K562 (cell line): ENCODE results near the gene SMC5. TPM values are rescaled to one million over a fixed set of nuclear protein-coding genes. Genes with fewer than 3 reads are reported as not detected.

Experiments
- BHLHE40 ChIP-seq: IDR thresholded peaks from 2 replicates; pipeline ENCODE4 v1.6.1; 2011; ENCODE audit warnings: low read length, improper control_type of control experiment
- BRCA1 ChIP-seq, 2 experiments: fragments of 450-650 bp in 1 of 2; sonication (generic) in 1 of 2; formaldehyde crosslinking in 1 of 2; IDR thresholded peaks; 2 replicates each; pipeline versions ENCODE4 v1.5.0 to v1.6.1; 2017 to 2020; ENCODE audit warnings: mild to moderate bottlenecking in 1 of 2, missing genetic modification reagents in 1 of 2
- FOSL1 ChIP-seq: fragments of 200-800 bp; sonication (Bioruptor generic); conservative IDR thresholded peaks from 2 replicates; pipeline ENCODE4 v1.6.1; 2016; ENCODE audit warnings: missing genetic modification characterization, missing compliant biosample characterization
- GTF2F1 ChIP-seq: IDR thresholded peaks from 2 replicates; pipeline ENCODE4 v1.6.1; 2011; ENCODE audit warnings: low read depth, low read length, improper control_type of control experiment
- HDGF ChIP-seq: fragments of 450-650 bp; IDR thresholded peaks from 2 replicates; pipeline ENCODE4 v1.6.1; 2016
- TGIF2 ChIP-seq: sonication (generic); formaldehyde crosslinking; IDR thresholded peaks from 2 replicates; pipeline ENCODE4 v1.8.1; 2022; ENCODE audit warnings: mild to moderate bottlenecking, missing genetic modification reagents, moderate library complexity
- ZNF212 ChIP-seq: fragments of 450-650 bp; formaldehyde crosslinking; IDR thresholded peaks from 2 replicates; pipeline ENCODE4 v1.4.0; 2020; ENCODE audit warnings: mild to moderate bottlenecking
- ZNF589 ChIP-seq: fragments of 200-800 bp; sonication (Bioruptor generic); IDR thresholded peaks from 2 replicates; pipeline ENCODE4 v1.6.1; 2016; ENCODE audit warnings: low read depth, missing genetic modification characterization, missing compliant biosample characterization
- polyA plus RNA-seq, 8 experiments: library from polyadenylated mRNA; depleted of rRNA in 4 of 8; stranded (reverse) in 5 of 8; unstranded in 3 of 8; fragments of >200 nt; fragmentation: Nextera tagmentation in 2 of 8; fragmentation: Illumina TruSeq in 1 of 8; extraction: Ambion mirVana in 2 of 8; extraction: Trizol in 1 of 8; gene quantifications; 2 replicates each; pipeline versions ENCODE4 v1.2.1 to v1.2.3, GENCODE V29; 2011 to 2014; ENCODE audit warnings: inconsistent platforms in 1 of 8, missing spikeins in 1 of 8
- total RNA-seq, 7 experiments: library from RNA; depleted of rRNA in 6 of 7; stranded (reverse); fragments of >200 nt in 6 of 7; fragmentation: Illumina TruSeq in 2 of 7; extraction: Trizol in 2 of 7; gene quantifications; 2 replicates each; pipeline versions ENCODE4 v1.2.1 to v1.2.3, GENCODE V29; 2011 to 2021; ENCODE audit warnings: low replicate concordance in 1 of 7
- TF ChIP-seq, protein P1 (sequence below): fragments of 200-400 bp; formaldehyde crosslinking; IDR thresholded peaks from 2 replicates; pipeline ENCODE4 v1.6.1; 2017; ENCODE audit warnings: mild to moderate bottlenecking, low read depth, low read length, moderate library complexity
- TF ChIP-seq, protein P2 (sequence below): IDR thresholded peaks from 3 replicates; pipeline ENCODE4 v1.6.1; 2011; ENCODE audit warnings: borderline replicate concordance, mild to moderate bottlenecking; ENCODE audit not compliant: insufficient read length, insufficient read depth
- TF ChIP-seq, protein P3 (sequence below), 3 experiments: fragments of 200-800 bp in 1 of 3; fragments of 250-450 bp in 1 of 3; fragments of 450-650 bp in 1 of 3; sonication (Bioruptor Pico) in 1 of 3; sonication (Bioruptor generic) in 1 of 3; formaldehyde crosslinking in 1 of 3; IDR thresholded peaks; 2 replicates each; pipeline versions ENCODE4 v1.6.1 to v1.8.0; 2016 to 2022; ENCODE audit warnings: mild to moderate bottlenecking in 2 of 3, missing genetic modification characterization in 2 of 3, missing compliant biosample characterization in 1 of 3, moderate library complexity in 1 of 3
- TF ChIP-seq, protein P4 (sequence below): fragments of 450-650 bp; IDR thresholded peaks from 2 replicates; pipeline ENCODE4 v1.6.1; 2016; ENCODE audit warnings: low read depth

The SMC5 gene
- total and polyA plus RNA-seq, 9 of the 15 experiments (the other 6 are each of a cell fraction or from before 2014, with no cell fraction given), result 3.5 to 43.2 (median 21.4) TPM

DNA sequence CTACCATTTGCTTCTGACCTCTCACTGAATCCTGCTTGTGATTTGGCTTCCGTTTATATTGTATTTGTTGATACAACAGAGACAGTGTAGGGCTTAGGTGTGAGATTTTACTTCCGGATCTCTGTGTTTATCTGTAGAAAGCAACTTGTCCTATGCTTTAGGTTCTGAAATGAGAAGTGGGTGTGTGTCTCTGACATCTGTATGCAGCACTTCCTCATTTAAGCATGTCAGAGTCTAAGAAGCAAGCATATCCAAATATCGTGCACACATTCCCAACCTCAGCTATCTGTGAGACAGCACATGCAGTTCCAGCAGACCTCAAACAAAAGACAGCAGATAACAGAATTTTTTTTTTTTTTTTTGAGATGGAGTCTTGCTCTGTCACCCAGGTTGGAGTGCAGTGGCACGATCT is 139.4 kb downstream of the SMC5 start (continued):
- no peak for TF ChIP-seq TGIF2 (CRISPR knock-in tag)
- TF ChIP-seq, protein P1, sequence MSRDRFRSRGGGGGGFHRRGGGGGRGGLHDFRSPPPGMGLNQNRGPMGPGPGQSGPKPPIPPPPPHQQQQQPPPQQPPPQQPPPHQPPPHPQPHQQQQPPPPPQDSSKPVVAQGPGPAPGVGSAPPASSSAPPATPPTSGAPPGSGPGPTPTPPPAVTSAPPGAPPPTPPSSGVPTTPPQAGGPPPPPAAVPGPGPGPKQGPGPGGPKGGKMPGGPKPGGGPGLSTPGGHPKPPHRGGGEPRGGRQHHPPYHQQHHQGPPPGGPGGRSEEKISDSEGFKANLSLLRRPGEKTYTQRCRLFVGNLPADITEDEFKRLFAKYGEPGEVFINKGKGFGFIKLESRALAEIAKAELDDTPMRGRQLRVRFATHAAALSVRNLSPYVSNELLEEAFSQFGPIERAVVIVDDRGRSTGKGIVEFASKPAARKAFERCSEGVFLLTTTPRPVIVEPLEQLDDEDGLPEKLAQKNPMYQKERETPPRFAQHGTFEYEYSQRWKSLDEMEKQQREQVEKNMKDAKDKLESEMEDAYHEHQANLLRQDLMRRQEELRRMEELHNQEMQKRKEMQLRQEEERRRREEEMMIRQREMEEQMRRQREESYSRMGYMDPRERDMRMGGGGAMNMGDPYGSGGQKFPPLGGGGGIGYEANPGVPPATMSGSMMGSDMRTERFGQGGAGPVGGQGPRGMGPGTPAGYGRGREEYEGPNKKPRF, result no peak
- peak; percentile 93 for TF ChIP-seq BHLHE40
- TF ChIP-seq, protein P2, sequence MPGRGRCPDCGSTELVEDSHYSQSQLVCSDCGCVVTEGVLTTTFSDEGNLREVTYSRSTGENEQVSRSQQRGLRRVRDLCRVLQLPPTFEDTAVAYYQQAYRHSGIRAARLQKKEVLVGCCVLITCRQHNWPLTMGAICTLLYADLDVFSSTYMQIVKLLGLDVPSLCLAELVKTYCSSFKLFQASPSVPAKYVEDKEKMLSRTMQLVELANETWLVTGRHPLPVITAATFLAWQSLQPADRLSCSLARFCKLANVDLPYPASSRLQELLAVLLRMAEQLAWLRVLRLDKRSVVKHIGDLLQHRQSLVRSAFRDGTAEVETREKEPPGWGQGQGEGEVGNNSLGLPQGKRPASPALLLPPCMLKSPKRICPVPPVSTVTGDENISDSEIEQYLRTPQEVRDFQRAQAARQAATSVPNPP, result no peak
- TF ChIP-seq GTF2F1, result no peak
- TF ChIP-seq ZNF589 (CRISPR knock-in tag), result peak; percentile 83; the same call in 1 of the 2 replicates
- no peak for TF ChIP-seq BRCA1 (IDR thresholded peaks at IDR 0.05)
- no peak for TF ChIP-seq BRCA1 (CRISPR knock-in tag; IDR thresholded peaks at IDR 0.05)
- no peak for TF ChIP-seq HDGF
- TF ChIP-seq, protein P3, sequence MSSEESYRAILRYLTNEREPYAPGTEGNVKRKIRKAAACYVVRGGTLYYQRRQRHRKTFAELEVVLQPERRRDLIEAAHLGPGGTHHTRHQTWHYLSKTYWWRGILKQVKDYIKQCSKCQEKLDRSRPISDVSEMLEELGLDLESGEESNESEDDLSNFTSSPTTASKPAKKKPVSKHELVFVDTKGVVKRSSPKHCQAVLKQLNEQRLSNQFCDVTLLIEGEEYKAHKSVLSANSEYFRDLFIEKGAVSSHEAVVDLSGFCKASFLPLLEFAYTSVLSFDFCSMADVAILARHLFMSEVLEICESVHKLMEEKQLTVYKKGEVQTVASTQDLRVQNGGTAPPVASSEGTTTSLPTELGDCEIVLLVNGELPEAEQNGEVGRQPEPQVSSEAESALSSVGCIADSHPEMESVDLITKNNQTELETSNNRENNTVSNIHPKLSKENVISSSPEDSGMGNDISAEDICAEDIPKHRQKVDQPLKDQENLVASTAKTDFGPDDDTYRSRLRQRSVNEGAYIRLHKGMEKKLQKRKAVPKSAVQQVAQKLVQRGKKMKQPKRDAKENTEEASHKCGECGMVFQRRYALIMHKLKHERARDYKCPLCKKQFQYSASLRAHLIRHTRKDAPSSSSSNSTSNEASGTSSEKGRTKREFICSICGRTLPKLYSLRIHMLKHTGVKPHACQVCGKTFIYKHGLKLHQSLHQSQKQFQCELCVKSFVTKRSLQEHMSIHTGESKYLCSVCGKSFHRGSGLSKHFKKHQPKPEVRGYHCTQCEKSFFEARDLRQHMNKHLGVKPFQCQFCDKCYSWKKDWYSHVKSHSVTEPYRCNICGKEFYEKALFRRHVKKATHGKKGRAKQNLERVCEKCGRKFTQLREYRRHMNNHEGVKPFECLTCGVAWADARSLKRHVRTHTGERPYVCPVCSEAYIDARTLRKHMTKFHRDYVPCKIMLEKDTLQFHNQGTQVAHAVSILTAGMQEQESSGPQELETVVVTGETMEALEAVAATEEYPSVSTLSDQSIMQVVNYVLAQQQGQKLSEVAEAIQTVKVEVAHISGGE (CRISPR knock-in tag; IDR thresholded peaks at IDR 0.05), result peak in 1 of 3 experiments; percentile 70; a peak in 2 of 6 replicates
- no peak for TF ChIP-seq FOSL1
- no peak for TF ChIP-seq ZNF212 (CRISPR knock-in tag)
- TF ChIP-seq, protein P4, sequence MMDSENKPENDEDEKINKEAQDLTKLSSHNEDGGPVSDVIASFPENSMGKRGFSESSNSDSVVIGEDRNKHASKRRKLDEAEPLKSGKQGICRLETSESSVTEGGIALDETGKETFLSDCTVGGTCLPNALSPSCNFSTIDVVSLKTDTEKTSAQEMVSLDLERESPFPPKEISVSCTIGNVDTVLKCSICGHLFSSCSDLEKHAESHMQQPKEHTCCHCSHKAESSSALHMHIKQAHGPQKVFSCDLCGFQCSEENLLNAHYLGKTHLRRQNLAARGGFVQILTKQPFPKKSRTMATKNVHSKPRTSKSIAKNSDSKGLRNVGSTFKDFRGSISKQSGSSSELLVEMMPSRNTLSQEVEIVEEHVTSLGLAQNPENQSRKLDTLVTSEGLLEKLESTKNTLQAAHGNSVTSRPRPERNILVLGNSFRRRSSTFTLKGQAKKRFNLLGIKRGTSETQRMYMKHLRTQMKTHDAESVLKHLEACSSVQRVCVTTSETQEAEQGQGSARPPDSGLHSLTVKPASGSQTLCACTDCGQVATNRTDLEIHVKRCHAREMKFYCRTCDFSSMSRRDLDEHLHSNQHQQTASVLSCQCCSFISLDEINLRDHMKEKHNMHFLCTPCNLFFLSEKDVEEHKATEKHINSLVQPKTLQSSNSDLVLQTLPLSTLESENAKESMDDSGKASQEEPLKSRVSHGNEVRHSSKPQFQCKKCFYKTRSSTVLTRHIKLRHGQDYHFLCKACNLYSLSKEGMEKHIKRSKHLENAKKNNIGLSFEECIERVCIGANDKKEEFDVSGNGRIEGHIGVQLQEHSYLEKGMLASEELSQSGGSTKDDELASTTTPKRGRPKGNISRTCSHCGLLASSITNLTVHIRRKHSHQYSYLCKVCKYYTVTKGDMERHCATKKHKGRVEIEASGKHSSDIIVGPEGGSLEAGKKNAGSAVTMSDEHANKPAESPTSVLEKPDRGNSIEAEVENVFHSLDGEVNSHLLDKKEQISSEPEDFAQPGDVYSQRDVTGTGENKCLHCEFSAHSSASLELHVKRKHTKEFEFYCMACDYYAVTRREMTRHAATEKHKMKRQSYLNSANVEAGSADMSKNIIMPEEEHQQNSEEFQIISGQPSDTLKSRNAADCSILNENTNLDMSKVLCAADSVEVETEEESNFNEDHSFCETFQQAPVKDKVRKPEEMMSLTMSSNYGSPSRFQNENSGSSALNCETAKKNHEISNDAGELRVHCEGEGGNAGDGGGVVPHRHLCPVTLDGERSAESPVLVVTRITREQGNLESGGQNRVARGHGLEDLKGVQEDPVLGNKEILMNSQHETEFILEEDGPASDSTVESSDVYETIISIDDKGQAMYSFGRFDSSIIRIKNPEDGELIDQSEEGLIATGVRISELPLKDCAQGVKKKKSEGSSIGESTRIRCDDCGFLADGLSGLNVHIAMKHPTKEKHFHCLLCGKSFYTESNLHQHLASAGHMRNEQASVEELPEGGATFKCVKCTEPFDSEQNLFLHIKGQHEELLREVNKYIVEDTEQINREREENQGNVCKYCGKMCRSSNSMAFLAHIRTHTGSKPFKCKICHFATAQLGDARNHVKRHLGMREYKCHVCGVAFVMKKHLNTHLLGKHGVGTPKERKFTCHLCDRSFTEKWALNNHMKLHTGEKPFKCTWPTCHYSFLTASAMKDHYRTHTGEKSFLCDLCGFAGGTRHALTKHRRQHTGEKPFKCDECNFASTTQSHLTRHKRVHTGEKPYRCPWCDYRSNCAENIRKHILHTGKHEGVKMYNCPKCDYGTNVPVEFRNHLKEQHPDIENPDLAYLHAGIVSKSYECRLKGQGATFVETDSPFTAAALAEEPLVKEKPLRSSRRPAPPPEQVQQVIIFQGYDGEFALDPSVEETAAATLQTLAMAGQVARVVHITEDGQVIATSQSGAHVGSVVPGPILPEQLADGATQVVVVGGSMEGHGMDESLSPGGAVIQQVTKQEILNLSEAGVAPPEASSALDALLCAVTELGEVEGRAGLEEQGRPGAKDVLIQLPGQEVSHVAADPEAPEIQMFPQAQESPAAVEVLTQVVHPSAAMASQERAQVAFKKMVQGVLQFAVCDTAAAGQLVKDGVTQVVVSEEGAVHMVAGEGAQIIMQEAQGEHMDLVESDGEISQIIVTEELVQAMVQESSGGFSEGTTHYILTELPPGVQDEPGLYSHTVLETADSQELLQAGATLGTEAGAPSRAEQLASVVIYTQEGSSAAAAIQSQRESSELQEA, result no peak
